ENCODE results near the gene GFPT1. TPM values are rescaled to one million over a fixed set of nuclear protein-coding genes. Genes with fewer than 3 reads are reported as not detected.

GFPT1 gene
- total RNA-seq, 2 experiments from 2014 or later: 27.4 to 29.6 TPM

Other genes starting within 250 kb of the GFPT1 start
- gene NFU1, start 50.2 kb upstream of the GFPT1 start, total RNA-seq: 10 to 100 TPM; 24.4 to 30.7 TPM

Measured in activated CD4-positive, alpha-beta memory T cell treated with anti-CD3 and anti-CD28 coated beads, Interleukin-2, amount 10 ng/mL, durations not matched to agents 7 days and 5 days (primary cell).